Osteoblast (primary cell): ENCODE data around the gene TRIM33. TPM values are rescaled to one million over a fixed set of nuclear protein-coding genes. Genes with fewer than 3 reads are reported as not detected.
"Not testable (repeated sequence)": the region's sequence is repeated elsewhere in the genome, so short reads cannot be mapped to it uniquely, and the experiment has no call there.

ENCODE experiments used
- DNase-seq: peaks from one replicate; pipeline ENCODE4 v3.0.0; 2011; ENCODE audit warnings: low spot score, mixed read lengths; ENCODE audit not compliant: insufficient read length; ENCODE audit errors: missing footprints
- H2AFZ ChIP-seq: 2 replicates; pipeline ENCODE4 v1.6.0; 2011; ENCODE audit warnings: mild to moderate bottlenecking, low read length
- H3K27ac ChIP-seq: 2 replicates; pipeline ENCODE4 v1.5.1; 2011; ENCODE audit warnings: mild to moderate bottlenecking, low read depth, low read length, moderate library complexity
- H3K27me3 ChIP-seq: 2 replicates; pipeline ENCODE4 v1.6.0; 2012; ENCODE audit warnings: mild to moderate bottlenecking, control low read depth, inconsistent platforms, low read length, moderate library complexity; ENCODE audit not compliant: insufficient read depth
- H3K36me3 ChIP-seq: 2 replicates; pipeline ENCODE4 v1.5.1; 2011; ENCODE audit warnings: mild to moderate bottlenecking, low read length, control low read depth, moderate library complexity; ENCODE audit not compliant: insufficient read depth
- H3K4me1 ChIP-seq: 2 replicates; pipeline ENCODE4 v1.5.1; 2011; ENCODE audit warnings: mild to moderate bottlenecking, low read length, control low read depth, moderate library complexity; ENCODE audit not compliant: insufficient read depth
- H3K4me2 ChIP-seq: 2 replicates; pipeline ENCODE4 v1.6.0; 2011; ENCODE audit warnings: mild to moderate bottlenecking, low read length; ENCODE audit not compliant: insufficient read depth
- H3K4me3 ChIP-seq: fragments of 200-600 bp; sonication (generic); 3 replicates; pipeline ENCODE4 v1.5.1; 2012; ENCODE audit warnings: mild to moderate bottlenecking, low read length, inconsistent platforms; ENCODE audit not compliant: insufficient read depth
- H3K79me2 ChIP-seq: 2 replicates; pipeline ENCODE4 v1.6.0; 2012; ENCODE audit warnings: mild to moderate bottlenecking, low read length, control low read depth, inconsistent platforms; ENCODE audit not compliant: insufficient read depth
- H3K9me3 ChIP-seq: 2 replicates; pipeline ENCODE4 v1.5.1; 2011; ENCODE audit warnings: low read depth, low read length, control low read depth
- H4K20me1 ChIP-seq: 2 replicates; pipeline ENCODE4 v1.6.0; 2012; ENCODE audit warnings: mild to moderate bottlenecking, low read length, control low read depth; ENCODE audit not compliant: insufficient read depth
- total RNA-seq: library from RNA; depleted of rRNA; stranded (reverse); fragments of >200 nt; gene quantifications from 2 replicates; pipeline ENCODE4 v1.2.3, GENCODE V29; 2012
- TF ChIP-seq, protein P1 (sequence below): IDR thresholded peaks from 2 replicates; pipeline ENCODE4 v1.5.1; 2011; ENCODE audit warnings: mild to moderate bottlenecking, low read depth, low read length, moderate library complexity; ENCODE audit errors: extremely low read depth

Gene TRIM33
- total RNA-seq, 1 donor, result 43.1 TPM

- Histone ChIP-seq H3K9me3 (no peaks in the 10 kb centered on the region), H3K36me3 (no peaks in the 10 kb centered on the region), H3K4me3 (no peak overlapping the region), H3K4me2 (no peak overlapping the region), H3K27me3 (no peaks in the 10 kb centered on the region), H3K79me2 (peaks cover 88% of the 10 kb centered on the region), H4K20me1 (peaks cover 27% of the 10 kb centered on the region), H3K27ac (no peak overlapping the region), H2AFZ (no peak overlapping the region), H3K4me1 (peaks cover 3% of the 10 kb centered on the region)
- no peak for DNase-seq
- TF ChIP-seq, protein P1, sequence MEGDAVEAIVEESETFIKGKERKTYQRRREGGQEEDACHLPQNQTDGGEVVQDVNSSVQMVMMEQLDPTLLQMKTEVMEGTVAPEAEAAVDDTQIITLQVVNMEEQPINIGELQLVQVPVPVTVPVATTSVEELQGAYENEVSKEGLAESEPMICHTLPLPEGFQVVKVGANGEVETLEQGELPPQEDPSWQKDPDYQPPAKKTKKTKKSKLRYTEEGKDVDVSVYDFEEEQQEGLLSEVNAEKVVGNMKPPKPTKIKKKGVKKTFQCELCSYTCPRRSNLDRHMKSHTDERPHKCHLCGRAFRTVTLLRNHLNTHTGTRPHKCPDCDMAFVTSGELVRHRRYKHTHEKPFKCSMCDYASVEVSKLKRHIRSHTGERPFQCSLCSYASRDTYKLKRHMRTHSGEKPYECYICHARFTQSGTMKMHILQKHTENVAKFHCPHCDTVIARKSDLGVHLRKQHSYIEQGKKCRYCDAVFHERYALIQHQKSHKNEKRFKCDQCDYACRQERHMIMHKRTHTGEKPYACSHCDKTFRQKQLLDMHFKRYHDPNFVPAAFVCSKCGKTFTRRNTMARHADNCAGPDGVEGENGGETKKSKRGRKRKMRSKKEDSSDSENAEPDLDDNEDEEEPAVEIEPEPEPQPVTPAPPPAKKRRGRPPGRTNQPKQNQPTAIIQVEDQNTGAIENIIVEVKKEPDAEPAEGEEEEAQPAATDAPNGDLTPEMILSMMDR, result no peak
Observed at GRCh38 chr1:114482585-114482984, 28.4 kb downstream of the TRIM33 start.

- DNase-seq, H3K9me3 ChIP-seq, H3K27ac ChIP-seq, H3K4me1 ChIP-seq, H3K4me2 ChIP-seq, H3K27me3 ChIP-seq, H3K4me3 ChIP-seq, H3K36me3 ChIP-seq, H2AFZ ChIP-seq: not testable (repeated sequence)
- Histone ChIP-seq H3K79me2 (peaks cover 88% of the 10 kb centered on the region), H4K20me1 (peaks cover 14% of the 10 kb centered on the region)
Observed at GRCh38 chr1:114479636-114480035, 31.4 kb downstream of the TRIM33 start.

DNA sequence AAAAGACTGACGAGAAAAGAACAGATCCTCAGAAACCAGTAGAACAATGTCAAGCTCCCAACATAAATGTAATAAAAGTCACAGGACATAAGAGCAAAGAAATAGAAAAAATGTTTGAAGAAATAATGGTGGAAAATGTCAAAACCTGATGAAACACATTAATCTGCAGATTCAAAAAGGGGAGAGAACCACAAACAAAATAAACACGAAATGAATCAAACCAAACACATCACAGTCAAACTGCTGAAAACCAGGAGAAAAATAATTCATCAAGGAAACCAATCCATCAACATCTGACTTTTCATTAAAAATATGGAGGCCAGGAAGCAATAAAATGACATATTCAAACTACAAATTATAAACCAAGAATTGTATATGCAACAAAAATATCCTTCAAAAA is 31.9 kb downstream of the TRIM33 start:
- TF ChIP-seq, protein P1, result no peak
- Histone ChIP-seq H3K4me1 (peaks cover 9% of the 10 kb centered on the region), H3K9me3 (no peaks in the 10 kb centered on the region), H3K4me2 (no peak overlapping the region), H3K27me3 (no peaks in the 10 kb centered on the region), H2AFZ (no peak overlapping the region), H3K27ac (no peak overlapping the region), H4K20me1 (peaks cover 14% of the 10 kb centered on the region), H3K4me3 (no peak overlapping the region), H3K79me2 (peaks cover 86% of the 10 kb centered on the region), H3K36me3 (no peaks in the 10 kb centered on the region)
- DNase-seq, result no peak

DNA sequence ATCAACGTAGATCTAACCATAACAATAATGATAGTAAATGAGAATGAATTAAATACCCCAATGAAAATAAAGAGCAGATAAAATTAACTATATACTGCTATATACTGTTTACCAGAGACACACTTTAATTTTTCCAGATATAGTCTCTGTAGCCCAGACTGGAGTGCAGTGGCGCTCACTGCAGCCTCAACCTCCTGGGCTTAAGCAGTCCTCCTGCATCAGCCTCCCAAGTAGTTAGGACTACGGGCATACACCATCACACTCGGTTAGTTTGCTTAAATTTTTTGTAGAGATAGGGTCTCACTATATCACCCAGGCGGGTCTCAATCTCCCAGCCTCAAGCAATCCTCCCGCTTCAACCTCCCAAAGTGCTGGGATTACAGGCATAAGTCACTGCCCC is 37.2 kb downstream of the TRIM33 start:
- Histone ChIP-seq H3K79me2 (peaks cover 91% of the 10 kb centered on the region), H3K27me3 (no peaks in the 10 kb centered on the region), H4K20me1 (peaks cover 28% of the 10 kb centered on the region), H3K27ac (no peak overlapping the region), H3K36me3 (no peaks in the 10 kb centered on the region), H3K4me3 (no peak overlapping the region), H2AFZ (no peak overlapping the region), H3K4me2 (no peak overlapping the region), H3K4me1 (peaks cover 14% of the 10 kb centered on the region), H3K9me3 (no peaks in the 10 kb centered on the region)
- DNase-seq, result no peak
- TF ChIP-seq, protein P1, result no peak
